H1 (cell line): ENCODE measurements around the gene ELFN1. TPM values are rescaled to one million over a fixed set of nuclear protein-coding genes. Genes with fewer than 3 reads are reported as not detected.
A peak's percentile ranks its signal among the peaks of the same experiment; 100 is the strongest.

Experiments used
- CTCF ChIA-PET: fragments of 300-600 bp; sonication (Branson Sonifier 250); formaldehyde crosslinking; loops from one replicate; lab custom pipeline; 2021; ENCODE audit not compliant: partially characterized antibody; lab: Charles Lee
- POLR2A ChIA-PET: fragments of 300-600 bp; sonication (Branson Sonifier 250); formaldehyde crosslinking; loops from one replicate; lab custom pipeline; 2021; ENCODE audit warnings: inconsistent platforms; ENCODE audit not compliant: partially characterized antibody; lab: Charles Lee
- DNase-seq, 2 experiments: peaks; one replicate each; pipeline versions ENCODE4 v3.0.0 to v3.0.0-alpha.2; 2010 to 2022; ENCODE audit warnings: low spot score in 2 of 2, low read depth in 1 of 2, mixed read lengths in 1 of 2
- FAIRE-seq: peaks from 2 replicates; lab custom pipeline; 2011; peaks lifted over from hg19 to GRCh38; lab: Jason Lieb, UNC
- H2AFZ ChIP-seq: 2 replicates; pipeline ENCODE4 v1.8.1; 2012; ENCODE audit warnings: low read length, inconsistent platforms
- H2AK5ac ChIP-seq: 2 replicates; pipeline ENCODE4 v1.6.1; 2013; ENCODE audit warnings: low read depth, low read length
- H2BK120ac ChIP-seq: replicated peaks from 2 replicates; pipeline ENCODE3; 2013; ENCODE audit warnings: low read depth, low read length, inconsistent platforms
- H2BK12ac ChIP-seq: 2 replicates; pipeline ENCODE4 v1.6.1; 2013; ENCODE audit warnings: low read depth, low read length
- H2BK15ac ChIP-seq: 2 replicates; pipeline ENCODE4 v1.6.1; 2013; ENCODE audit warnings: low read length
- H2BK20ac ChIP-seq: 2 replicates; pipeline ENCODE4 v1.6.1; 2013; ENCODE audit warnings: low read length
- H2BK5ac ChIP-seq: 2 replicates; pipeline ENCODE4 v1.6.1; 2013; ENCODE audit warnings: low read depth, low read length
- H3K14ac ChIP-seq: 2 replicates; pipeline ENCODE4 v1.6.1; 2013; ENCODE audit warnings: inconsistent platforms; ENCODE audit not compliant: insufficient read length
- H3K18ac ChIP-seq: 2 replicates; pipeline ENCODE4 v1.6.1; 2013; ENCODE audit warnings: low read length; ENCODE audit errors: extremely low read depth
- H3K23ac ChIP-seq: 2 replicates; pipeline ENCODE4 v1.6.1; 2013; ENCODE audit warnings: inconsistent platforms; ENCODE audit not compliant: insufficient read length
- H3K23me2 ChIP-seq: 2 replicates; pipeline ENCODE4 v1.6.1; 2013; ENCODE audit warnings: low read depth, low read length
- H3K27ac ChIP-seq: 2 replicates; pipeline ENCODE4 v1.6.1; 2011; ENCODE audit warnings: low read depth, low read length, inconsistent platforms
- H3K27me3 ChIP-seq, 4 experiments: replicated peaks in 1 of 4; 1 replicate in 1 of 4; 2 replicates in 3 of 4; pipeline versions ENCODE4 v1.6.1 to v1.8.1; 2011 to 2013; ENCODE audit warnings: low read length in 3 of 4, mild to moderate bottlenecking in 3 of 4, inconsistent platforms in 2 of 4, mixed read lengths in 2 of 4, moderate library complexity in 1 of 4; ENCODE audit not compliant: control insufficient read depth in 3 of 4, insufficient read depth in 3 of 4; ENCODE audit errors: extremely low read depth in 1 of 4
- H3K36me3 ChIP-seq, 4 experiments: 2 replicates each; pipeline versions ENCODE4 v1.6.1 to v1.8.1; 2011 to 2013; ENCODE audit warnings: mild to moderate bottlenecking in 4 of 4, low read length in 3 of 4, moderate library complexity in 2 of 4, control low read depth in 1 of 4, inconsistent platforms in 1 of 4; ENCODE audit not compliant: insufficient read depth in 4 of 4, control insufficient read depth in 2 of 4
- H3K4ac ChIP-seq: replicated peaks from 2 replicates; pipeline ENCODE3; 2013; ENCODE audit warnings: low read length, low read depth, mixed read lengths, inconsistent platforms; ENCODE audit not compliant: insufficient read length
- H3K4me1 ChIP-seq, 4 experiments: replicated peaks in 1 of 4; 1 replicate in 1 of 4; 2 replicates in 3 of 4; pipeline versions ENCODE4 v1.6.1 to v1.8.1; 2011 to 2013; ENCODE audit warnings: low read length in 3 of 4, inconsistent platforms in 2 of 4, mixed read lengths in 1 of 4; ENCODE audit not compliant: insufficient read depth in 4 of 4, control insufficient read depth in 3 of 4
- H3K4me2 ChIP-seq, 2 experiments: 2 replicates each; pipeline versions ENCODE4 v1.6.1 to v1.8.1; 2011 to 2013; ENCODE audit warnings: low read depth in 2 of 2, low read length in 2 of 2, control low read depth in 1 of 2, inconsistent platforms in 1 of 2, mild to moderate bottlenecking in 1 of 2; ENCODE audit not compliant: insufficient read depth in 1 of 2
- H3K4me3 ChIP-seq, 4 experiments: fragments of 200-600, 300-600 bp in 1 of 4; sonication (generic), shearing (Covaris generic), sonication (Bioruptor Twin) in 1 of 4; 2 replicates each; pipeline versions ENCODE4 v1.5.1 to v1.8.1; 2011 to 2016; ENCODE audit warnings: low read length in 4 of 4, low read depth in 3 of 4, control low read depth in 2 of 4, inconsistent platforms in 2 of 4, mild to moderate bottlenecking in 2 of 4, mixed read lengths in 1 of 4, moderate library complexity in 1 of 4; ENCODE audit not compliant: insufficient read depth in 2 of 4; ENCODE audit errors: extremely low read depth in 1 of 4
- H3K56ac ChIP-seq: replicated peaks from 2 replicates; pipeline ENCODE3; 2013; ENCODE audit warnings: low read depth, mild to moderate bottlenecking, mixed read lengths, low read length, inconsistent platforms; ENCODE audit not compliant: insufficient read length
- H3K79me1 ChIP-seq: 2 replicates; pipeline ENCODE4 v1.6.1; 2013; ENCODE audit warnings: low read depth, low read length, control low read depth
- H3K79me2 ChIP-seq, 2 experiments: 2 replicates each; pipeline versions ENCODE4 v1.6.1 to v1.8.1; 2012 to 2013; ENCODE audit warnings: low read length in 2 of 2, mild to moderate bottlenecking in 2 of 2, inconsistent platforms in 1 of 2; ENCODE audit not compliant: insufficient read depth in 2 of 2, control insufficient read depth in 1 of 2
- H3K9ac ChIP-seq, 4 experiments: replicated peaks in 1 of 4; 1 replicate in 1 of 4; 2 replicates in 3 of 4; pipeline versions ENCODE4 v1.6.1 to v1.8.1; 2011 to 2013; ENCODE audit warnings: low read depth in 3 of 4, low read length in 3 of 4, control low read depth in 2 of 4, mild to moderate bottlenecking in 2 of 4, moderate library complexity in 2 of 4, inconsistent platforms in 1 of 4; ENCODE audit errors: extremely low read depth in 1 of 4
- H3K9me3 ChIP-seq, 2 experiments: 2 replicates each; pipeline versions ENCODE4 v1.6.1 to v1.8.1; 2012 to 2013; ENCODE audit warnings: mild to moderate bottlenecking in 2 of 2, moderate library complexity in 2 of 2, control low read depth in 1 of 2, inconsistent platforms in 1 of 2, low read depth in 1 of 2, low read length in 1 of 2, mixed read lengths in 1 of 2; ENCODE audit not compliant: insufficient read depth in 2 of 2
- H4K20me1 ChIP-seq, 2 experiments: replicated peaks in 1 of 2; 2 replicates each; pipeline versions ENCODE3 to v1.8.1; 2011 to 2013; ENCODE audit warnings: inconsistent platforms in 2 of 2, low read length in 2 of 2, mild to moderate bottlenecking in 1 of 2; ENCODE audit not compliant: insufficient read depth in 2 of 2, control insufficient read depth in 1 of 2
- H4K5ac ChIP-seq: 2 replicates; pipeline ENCODE4 v1.6.1; 2013; ENCODE audit warnings: low read length, low read depth, mixed read lengths, inconsistent platforms; ENCODE audit not compliant: insufficient read length
- H4K8ac ChIP-seq: 2 replicates; pipeline ENCODE4 v1.8.0; 2013; ENCODE audit warnings: mild to moderate bottlenecking, moderate library complexity, low read length, inconsistent platforms; ENCODE audit not compliant: insufficient read depth; ENCODE audit errors: extremely low read depth
- H4K91ac ChIP-seq: replicated peaks from 2 replicates; pipeline ENCODE3; 2013; ENCODE audit warnings: low read length, mixed read lengths, inconsistent platforms; ENCODE audit not compliant: insufficient read length
- EZH2 ChIP-seq: fragments of 200-600 bp; sonication (generic); IDR thresholded peaks from 2 replicates; pipeline ENCODE4 v1.7.1; 2012; ENCODE audit warnings: low read depth, mild to moderate bottlenecking, moderate library complexity, low read length, inconsistent platforms; ENCODE audit not compliant: severe bottlenecking
- KDM4A ChIP-seq: IDR thresholded peaks from one replicate; pipeline ENCODE4 v1.7.1; 2012; ENCODE audit warnings: low read depth, mild to moderate bottlenecking, moderate library complexity, low read length, inconsistent platforms; ENCODE audit not compliant: severe bottlenecking
- PHF8 ChIP-seq: fragments of 200-600 bp; sonication (generic); conservative IDR thresholded peaks from 2 replicates; pipeline ENCODE4 v1.7.1; 2012; ENCODE audit warnings: low read depth, mild to moderate bottlenecking, inconsistent platforms, low read length, moderate library complexity
- WGBS, 2 experiments: shearing (Covaris generic) in 1 of 2; methylation state at CpG; one replicate each; pipeline versions ENCODE4 v1.1.6 to v1.1.7; 2013 to 2015; ENCODE audit warnings: low lambda C conversion rate in 2 of 2, mixed read lengths in 2 of 2, inconsistent platforms in 1 of 2, low coverage in 1 of 2, missing lambda C conversion rate in 1 of 2; ENCODE audit not compliant: insufficient replicate concordance in 2 of 2, insufficient coverage in 1 of 2, insufficient read length in 1 of 2; ENCODE audit errors: extremely low coverage in 1 of 2, missing lambda C conversion rate in 1 of 2; 5-methylcytosine and 5-hydroxymethylcytosine counted together
- polyA plus RNA-seq, 7 experiments: library from polyadenylated mRNA; depleted of rRNA in 3 of 7; stranded (reverse) in 5 of 7; unstranded in 2 of 7; fragments of >200 nt in 5 of 7; fragments of 200-250 nt in 2 of 7; gene quantifications; 1 replicate in 5 of 7; 2 replicates in 1 of 7; 4 replicates in 1 of 7; pipeline versions ENCODE4 v1.2.1 to v1.2.3, GENCODE V29; 2011 to 2013; ENCODE audit warnings: missing spikeins in 2 of 7, mixed read lengths in 2 of 7
- total RNA-seq: library from RNA; stranded (reverse); fragmentation: NEBNext Ultra II Directional; extraction: Animal tissue kit (Norgen Biotek cat#: 25700); gene quantifications from 2 replicates; pipeline ENCODE4 v1.2.1, GENCODE V29; 2021
- TF ChIP-seq, protein P1 (sequence below): IDR thresholded peaks from 2 replicates; pipeline ENCODE4 v1.6.1; 2011; ENCODE audit warnings: low read depth, mild to moderate bottlenecking, low read length; ENCODE audit not compliant: insufficient read depth

ELFN1 gene
- total and polyA plus RNA-seq, 2 of the 8 experiments (the other 6 are each of a cell fraction or from before 2014, with no cell fraction given), result 2.0 to 4.5 TPM

DNA sequence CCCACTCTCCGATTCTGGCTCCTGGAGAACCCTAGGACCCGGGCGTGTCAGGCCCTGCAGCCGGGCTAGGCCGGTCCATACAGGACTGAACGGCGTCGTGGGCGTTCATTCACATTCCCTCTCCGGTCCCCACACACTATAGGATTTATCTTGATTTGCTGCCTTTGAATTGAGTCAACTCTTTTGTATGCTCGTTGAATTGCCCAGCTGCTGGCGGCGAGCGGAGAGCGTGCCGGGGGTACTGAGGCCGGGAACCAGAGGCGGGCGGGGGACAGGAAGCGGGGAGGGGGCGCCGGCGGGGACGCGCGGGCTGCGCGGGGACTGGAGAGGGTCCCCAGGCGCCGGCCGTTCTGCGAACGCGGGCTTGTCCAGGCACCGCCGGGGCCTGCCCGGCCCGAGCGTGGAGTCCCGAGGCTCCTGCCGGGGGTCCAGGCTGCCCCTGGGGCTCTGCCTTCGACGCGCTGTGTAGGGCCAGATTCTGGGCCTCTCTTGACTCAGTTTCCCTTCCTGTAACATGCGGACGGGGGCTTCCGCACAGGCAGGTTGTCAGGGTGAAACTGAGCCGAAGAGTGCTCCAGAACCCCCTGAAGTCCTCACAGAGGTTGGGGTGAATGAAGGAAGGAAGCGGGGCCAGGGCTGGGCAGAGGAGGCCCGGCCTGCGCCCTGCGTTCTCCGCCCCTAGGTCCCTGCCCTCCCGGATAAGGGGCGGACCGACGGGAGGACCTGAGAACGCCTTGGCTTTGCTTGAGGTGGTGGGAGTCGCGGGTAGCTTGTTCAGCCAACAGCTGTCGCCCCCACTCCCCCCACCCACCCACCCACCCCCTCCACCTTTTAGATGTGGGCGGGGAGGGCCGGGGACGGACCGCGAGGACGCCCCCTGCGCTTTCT, 769 bp upstream of the ELFN1 start:
- peak overlapping the region; percentile 72 to 76 for H3K4me2 ChIP-seq
- no peak for FAIRE-seq
- TF ChIP-seq KDM4A, result peak; percentile 3
- no peak for TF ChIP-seq PHF8
- TF ChIP-seq EZH2, result peak; percentile 78
- TF ChIP-seq, protein P1, sequence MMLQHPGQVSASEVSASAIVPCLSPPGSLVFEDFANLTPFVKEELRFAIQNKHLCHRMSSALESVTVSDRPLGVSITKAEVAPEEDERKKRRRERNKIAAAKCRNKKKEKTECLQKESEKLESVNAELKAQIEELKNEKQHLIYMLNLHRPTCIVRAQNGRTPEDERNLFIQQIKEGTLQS, result no peak

More for the DNA sequence above, 769 bp upstream of the ELFN1 start:
- H4K20me1 ChIP-seq, result peaks cover 0 to 10% of the 10 kb centered on the region in 2 experiments
- H2BK120ac ChIP-seq, result peak overlapping the region; percentile 54
- POLR2A ChIA-PET, result no interaction called here
- H3K4ac ChIP-seq, result peak overlapping the region; percentile 69
- H3K56ac ChIP-seq, result no peak overlapping the region
- no peak overlapping the region for H3K27ac ChIP-seq
- peak overlapping the region; percentile 35 to 81 (median 46) for H3K4me3 ChIP-seq
- 6% methylated on average over 33 of the region's 68 CpGs; no CpG with 5 or more reads in 1 of the 2 experiments for WGBS, 2 experiments
- no peak overlapping the region; the same call in 1 of the 2 replicates for H2AFZ ChIP-seq
- H2BK20ac ChIP-seq, result no peak overlapping the region
- H3K23ac ChIP-seq, result no peak overlapping the region
- H2AK5ac ChIP-seq, result no peak overlapping the region
- peak in 1 of 2 experiments; percentile 76 for DNase-seq
- no peaks in the 10 kb centered on the region for H3K36me3 ChIP-seq
- H3K9ac ChIP-seq, result no peak overlapping the region; a peak in 1 of 7 replicates
- peaks cover 17% of the 10 kb centered on the region; the same call in 1 of the 2 replicates for H3K23me2 ChIP-seq
- no peaks in the 10 kb centered on the region for H3K79me1 ChIP-seq
- peak overlapping the region; percentile 90 for H3K18ac ChIP-seq
- peaks cover 0 to 28% (median 13%) of the 10 kb centered on the region in 4 experiments; a peak in 5 of 7 replicates for H3K4me1 ChIP-seq
- H3K9me3 ChIP-seq, result no peaks in the 10 kb centered on the region
- H2BK5ac ChIP-seq, result 0 out of 2 replicates have a peak overlapping the region, but pooled peaks have one; percentile 16
- no peaks in the 10 kb centered on the region for H3K79me2 ChIP-seq
- H4K91ac ChIP-seq, result peak overlapping the region; percentile 81
- CTCF ChIA-PET, result interaction anchor here (0.8 to 1.5 kb wide), 5 partner anchors 48 to 526 kb away, joined by 3 to 5 read pairs (median 3); partner anchors contain the start of gene TMEM184A
- peaks cover 45 to 72% (median 66%) of the 10 kb centered on the region in 4 experiments for H3K27me3 ChIP-seq
- no peak overlapping the region for H4K5ac ChIP-seq
- H2BK12ac ChIP-seq, result 0 out of 2 replicates have a peak overlapping the region, but pooled peaks have one; percentile 60
- H3K14ac ChIP-seq, result no peak overlapping the region
- H4K8ac ChIP-seq, result peak overlapping the region; percentile 43; the same call in 1 of the 2 replicates
- H2BK15ac ChIP-seq, result no peak overlapping the region
